Motor neuron (in vitro differentiated cells): ENCODE measurements around the gene ANGPTL2. TPM values are rescaled to one million over a fixed set of nuclear protein-coding genes. Genes with fewer than 3 reads are reported as not detected.

Experiments
- ATAC-seq, 8 experiments: fragments of 200-7000 bp; cut with Tn5 transposase; replicated peaks in 6 of 8; 2 replicates each; pipeline ENCODE4 v1.8.0; 2021; ENCODE audit warnings: mild to moderate bottlenecking in 8 of 8, moderate library complexity in 8 of 8
- H3K27ac ChIP-seq, 2 donors: fragments of 250-450 bp; sonication (Bioruptor Pico); 2 replicates each; pipeline ENCODE4 v1.9.0; 2021; ENCODE audit warnings: antibody characterized with exemption in 2 of 2, mild to moderate bottlenecking in 2 of 2, moderate library complexity in 1 of 2
- H3K4me1 ChIP-seq, 2 donors: fragments of 250-450 bp; sonication (Bioruptor Pico); replicated peaks in 1 of 2; 2 replicates each; pipeline ENCODE4 v1.6.1; 2021; ENCODE audit warnings: antibody characterized with exemption in 2 of 2, mild to moderate bottlenecking in 2 of 2, moderate library complexity in 1 of 2
- H3K4me3 ChIP-seq, 5 donors: fragments of 250-450 bp; sonication (Bioruptor Pico); 2 replicates each; pipeline ENCODE4 v1.9.0; 2021; ENCODE audit warnings: antibody characterized with exemption in 5 of 5, mild to moderate bottlenecking in 5 of 5, moderate library complexity in 4 of 5
- WGBS, 10 experiments: fragments of 450-650 bp; shearing (Covaris generic); methylation state at CpG; one replicate each; pipeline ENCODE4 v1.0.0; 2022; 5-methylcytosine and 5-hydroxymethylcytosine counted together
- in situ Hi-C, 9 experiments: fragments of 400-800 bp; cut with MboI; loops; one replicate each; pipeline ENCODE4 v1.15.0; 2021; ENCODE audit warnings: low sequenced_read_pairs in 9 of 9, low pct_unique_long_range_greater_than_20kb in 2 of 9; ENCODE audit not compliant: unreplicated experiment in 9 of 9
- total RNA-seq, 8 experiments: library from RNA; unstranded; fragments of 300-600 nt; gene quantifications; 2 replicates each; pipeline versions ENCODE4 v1.2.3 to v1.2.4, GENCODE V29; 2022

ANGPTL2 gene
- total RNA-seq, 8 experiments from 2014 or later = 1.1 to 42.1 (median 4.8) TPM

- WGBS, 10 experiments = 40 to 100% (median 80%) methylated on average over 1 to 2 of the region's 6 CpGs; no CpG with 5 or more reads in 3 of the 10 experiments
- Histone ChIP-seq H3K4me3 (no peak overlapping the region), H3K27ac (no peak overlapping the region), H3K4me1 (no peaks in the 10 kb centered on the region)
- in situ Hi-C loops = no loop called here
- ATAC-seq = no peak
Measured at GRCh38 chr9:127090341-127090985, 32.0 kb downstream of the ANGPTL2 start.

GRCh38 chr9:127089631-127090081 is 32.8 kb downstream of the ANGPTL2 start:
- in situ Hi-C loops = no loop called here
- WGBS, 10 experiments = 50 to 100% (median 93%) methylated on average over 2 to 4 of the region's 6 CpGs; no CpG with 5 or more reads in 5 of the 10 experiments
- Histone ChIP-seq H3K4me3 (no peak overlapping the region), H3K27ac (no peak overlapping the region), H3K4me1 (no peaks in the 10 kb centered on the region)
- no peak for ATAC-seq

DNA sequence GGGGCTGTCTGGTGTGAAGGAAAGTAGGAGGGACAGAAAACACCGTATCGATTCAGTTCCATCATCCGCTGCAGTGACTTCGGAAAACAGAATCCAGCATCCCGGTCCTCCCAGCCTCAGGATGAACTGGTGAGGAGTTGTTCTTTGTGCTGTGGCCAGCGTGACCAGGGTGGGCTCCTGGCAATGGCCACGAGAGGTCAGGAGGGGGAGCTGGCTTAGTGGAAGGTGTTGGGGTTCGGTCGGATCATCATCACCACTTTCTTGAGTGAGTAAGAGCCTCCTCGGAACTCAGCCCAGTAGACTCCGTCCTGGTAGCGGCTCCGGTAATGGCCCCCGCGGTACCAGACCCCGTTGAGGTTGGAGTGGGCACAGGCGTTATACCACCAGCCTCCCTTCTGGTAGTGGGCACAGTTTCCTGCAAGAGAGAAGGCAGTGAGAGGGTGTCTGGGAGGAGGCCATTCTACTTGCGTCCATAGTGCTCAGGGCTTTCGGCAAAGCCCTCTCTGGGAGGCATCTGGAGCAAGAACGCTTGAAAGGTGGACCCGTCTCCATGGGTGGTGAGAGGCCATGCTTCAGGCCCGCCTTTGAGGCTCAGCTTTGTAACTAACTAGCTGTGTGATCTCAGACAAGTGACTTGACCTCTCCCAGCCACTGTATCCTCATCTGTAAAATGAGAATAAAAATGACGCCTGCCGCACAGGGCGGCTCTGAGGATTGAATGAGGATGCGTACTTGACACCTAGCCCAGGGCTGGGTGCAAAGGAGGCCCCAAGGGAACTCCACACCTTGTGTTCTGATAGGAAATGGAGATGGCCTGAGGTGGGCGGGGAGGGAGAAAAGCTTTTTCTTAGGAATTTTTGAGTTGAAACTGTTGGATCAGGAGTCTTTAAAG is 33.5 kb downstream of the ANGPTL2 start:
- 80 to 100% (median 92%) methylated on average over 1 to 11 of the region's 27 CpGs; no CpG with 5 or more reads in 1 of the 10 experiments for WGBS, 10 experiments
- no peak for ATAC-seq
- Histone ChIP-seq H3K4me3 (no peak overlapping the region), H3K4me1 (no peaks in the 10 kb centered on the region), H3K27ac (no peak overlapping the region)
- in situ Hi-C loops = no loop called here

- H3K4me3 ChIP-seq = no peak overlapping the region
- H3K4me1 ChIP-seq = no peaks in the 10 kb centered on the region
- ATAC-seq = no peak
- WGBS, 10 experiments = 84 to 100% (median 92%) methylated on average over 1 to 8 of the region's 8 CpGs; no CpG with 5 or more reads in 2 of the 10 experiments
- no peak overlapping the region for H3K27ac ChIP-seq
- in situ Hi-C loops = no loop called here
Measured at GRCh38 chr9:127087836-127088235, 34.6 kb downstream of the ANGPTL2 start.

DNA sequence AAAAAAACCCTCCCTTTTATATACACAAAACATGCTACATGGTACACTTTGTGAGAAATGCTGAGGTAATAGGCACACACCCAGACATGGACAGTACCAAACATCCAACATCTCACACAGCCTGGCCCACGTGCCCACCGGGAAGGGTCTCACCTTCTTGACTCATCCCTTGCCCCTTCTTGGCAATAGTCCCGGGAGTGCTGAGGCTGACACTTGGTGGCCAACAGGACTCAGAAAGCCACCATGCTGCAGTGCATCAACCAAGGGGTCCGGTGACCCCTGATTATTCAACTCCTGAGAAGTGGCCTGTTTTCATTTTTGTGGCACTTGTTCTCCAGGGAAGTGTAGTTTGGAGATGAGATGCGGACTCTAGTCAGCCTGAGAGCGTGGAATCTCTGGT is 35.0 kb downstream of the ANGPTL2 start:
- ATAC-seq = no peak
- no peaks in the 10 kb centered on the region for H3K4me1 ChIP-seq
- WGBS, 10 experiments = 82 to 100% (median 92%) methylated on average over 1 to 6 of the region's 6 CpGs; no CpG with 5 or more reads in 4 of the 10 experiments
- H3K4me3 ChIP-seq = no peak overlapping the region
- in situ Hi-C loops = no loop called here
- H3K27ac ChIP-seq = no peak overlapping the region

DNA sequence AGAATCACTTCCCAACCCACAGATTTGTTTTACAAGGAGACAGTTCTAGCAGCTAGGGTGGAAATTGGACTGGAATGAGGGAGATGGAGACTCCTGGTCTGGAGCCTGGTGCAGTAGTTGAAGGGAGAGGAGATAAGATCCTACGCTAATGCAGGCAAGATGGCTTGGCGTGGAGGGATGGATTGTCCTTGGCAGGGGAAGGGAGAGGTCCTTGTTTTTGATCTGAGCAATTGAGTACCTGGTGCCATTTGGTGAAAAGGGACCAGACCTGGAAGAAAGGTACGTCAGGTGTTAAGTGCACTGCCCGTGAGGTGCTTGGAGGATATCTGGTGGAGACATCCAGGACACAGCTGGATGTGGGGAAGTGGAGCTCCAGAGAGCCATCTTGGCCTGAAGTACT is 35.7 kb downstream of the ANGPTL2 start:
- no peak overlapping the region for H3K27ac ChIP-seq
- in situ Hi-C loops = no loop called here
- no peak for ATAC-seq

GRCh38 chr9:127085186-127085585 is 37.2 kb downstream of the ANGPTL2 start:
- no peak for ATAC-seq
- in situ Hi-C loops = no loop called here
- WGBS, 10 experiments = 80 to 100% (median 93%) methylated on average over 1 to 2 of the region's 2 CpGs; no CpG with 5 or more reads in 6 of the 10 experiments
- Histone ChIP-seq H3K4me3 (no peak overlapping the region), H3K27ac (no peak overlapping the region), H3K4me1 (no peaks in the 10 kb centered on the region)

More for the DNA sequence above, 35.7 kb downstream of the ANGPTL2 start:
- no peaks in the 10 kb centered on the region for H3K4me1 ChIP-seq
- 92 to 100% (median 100%) methylated on average over 1 to 4 of the region's 4 CpGs; no CpG with 5 or more reads in 5 of the 10 experiments for WGBS, 10 experiments
- no peak overlapping the region for H3K4me3 ChIP-seq

DNA sequence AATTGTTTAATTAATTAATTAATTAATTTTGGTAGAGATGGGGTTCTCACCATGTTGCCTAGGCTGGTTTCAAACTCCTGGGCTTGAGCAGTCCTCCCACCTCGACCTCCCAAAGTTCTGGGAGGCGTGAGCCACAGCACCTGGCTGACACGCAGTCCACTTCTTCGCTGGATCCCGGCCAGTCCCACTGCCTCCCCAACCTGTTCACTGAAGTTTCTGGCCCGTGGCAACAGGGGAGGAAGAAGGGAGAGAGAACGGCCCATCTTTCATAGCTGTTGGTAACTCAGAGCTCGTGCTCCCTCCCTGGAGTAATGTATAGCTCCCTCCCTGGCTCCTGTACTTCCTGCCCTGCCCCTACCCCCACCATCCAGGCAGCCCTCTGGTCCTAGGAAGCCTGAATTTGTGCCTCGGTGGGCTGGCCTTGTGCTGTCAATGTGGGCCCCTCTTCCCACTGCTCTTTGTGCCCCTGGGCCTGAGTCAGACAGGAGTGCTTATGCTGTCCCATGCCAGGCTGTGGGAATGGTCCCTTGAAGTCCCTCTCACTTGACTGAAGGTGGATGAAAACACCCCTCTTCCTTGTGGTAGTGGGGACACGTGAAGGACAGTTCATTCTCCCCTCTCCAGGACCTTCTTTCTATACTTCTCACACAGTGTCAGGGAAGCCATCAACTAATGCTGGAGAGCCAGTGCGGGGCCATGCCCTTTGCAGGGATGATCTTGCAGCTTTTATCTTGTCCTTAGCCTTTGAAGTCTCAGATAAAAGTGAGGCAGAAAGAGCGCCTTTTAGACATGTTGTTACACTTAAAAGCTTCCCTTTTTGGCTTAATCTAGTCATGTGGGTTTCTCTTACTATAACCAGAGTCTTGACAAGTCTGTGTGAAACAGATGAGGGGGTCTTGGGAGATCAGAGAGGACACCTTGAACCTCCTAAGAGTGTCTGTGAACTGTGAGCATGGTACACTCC is 38.1 kb downstream of the ANGPTL2 start:
- no peak overlapping the region for H3K4me3 ChIP-seq
- 55 to 100% (median 85%) methylated on average over 1 to 9 of the region's 12 CpGs; no CpG with 5 or more reads in 3 of the 10 experiments for WGBS, 10 experiments
- ATAC-seq = no peak
- H3K27ac ChIP-seq = no peak overlapping the region
- no peaks in the 10 kb centered on the region for H3K4me1 ChIP-seq
- in situ Hi-C loops = no loop called here

- in situ Hi-C loops = no loop called here
- no peak overlapping the region for H3K4me3 ChIP-seq
- no peak overlapping the region for H3K27ac ChIP-seq
- no peaks in the 10 kb centered on the region for H3K4me1 ChIP-seq
- WGBS, 10 experiments = 0 to 96% (median 80%) methylated on average over 1 to 5 of the region's 5 CpGs; no CpG with 5 or more reads in 1 of the 10 experiments
- peak in 2 of 8 experiments; percentile 34 to 45 for ATAC-seq
Measured at GRCh38 chr9:127083138-127083980, 39.1 kb downstream of the ANGPTL2 start.

- no peak overlapping the region for H3K4me3 ChIP-seq
- peak in 3 of 8 experiments; percentile 29 to 60 (median 44) for ATAC-seq
- H3K27ac ChIP-seq = no peak overlapping the region
Measured at GRCh38 chr9:127081250-127082185, 40.9 kb downstream of the ANGPTL2 start.

More at GRCh38 chr9:127081250-127082185, 40.9 kb downstream of the ANGPTL2 start:
- WGBS, 10 experiments = 33 to 96% (median 73%) methylated on average over 1 to 5 of the region's 8 CpGs; no CpG with 5 or more reads in 3 of the 10 experiments
- H3K4me1 ChIP-seq = no peaks in the 10 kb centered on the region
- in situ Hi-C loops = no loop called here
